GM23338 (cell line): Measurements from ENCODE around the gene PNPO. TPM values are rescaled to one million over a fixed set of nuclear protein-coding genes. Genes with fewer than 3 reads are reported as not detected.

Experiments used
- ATAC-seq: fragments of 200-7000 bp; cut with Tn5 transposase; 3 replicates; pipeline ENCODE4 v1.9.1; 2020
- DNase-seq: peaks from one replicate; pipeline ENCODE4 v3.0.0-alpha.2; 2015; ENCODE audit warnings: low spot score
- H2AFZ ChIP-seq: fragments of 200-600 bp; sonication (generic); 2 replicates; pipeline ENCODE4 v1.8.0; 2016; ENCODE audit warnings: antibody characterized with exemption, mild to moderate bottlenecking, moderate library complexity
- H3F3A ChIP-seq: fragments of 200-600 bp; sonication (generic); replicated peaks from 2 replicates; pipeline ENCODE4 v1.8.0; 2017; ENCODE audit warnings: antibody characterized with exemption, mixed run types, low read depth
- H3K27ac ChIP-seq: fragments of 200-600 bp; sonication (generic); 2 replicates; pipeline ENCODE4 v1.6.1; 2016; ENCODE audit warnings: low read depth
- H3K27me3 ChIP-seq: fragments of 200-600 bp; sonication (generic); 2 replicates; pipeline ENCODE4 v1.8.0; 2016; ENCODE audit warnings: mild to moderate bottlenecking, mixed run types, moderate library complexity; ENCODE audit not compliant: insufficient read depth
- H3K36me3 ChIP-seq: fragments of 200-600 bp; sonication (generic); 2 replicates; pipeline ENCODE4 v1.8.0; 2016; ENCODE audit warnings: mild to moderate bottlenecking; ENCODE audit not compliant: insufficient read depth
- H3K4me1 ChIP-seq: fragments of 200-600 bp; sonication (generic); 2 replicates; pipeline ENCODE4 v1.8.0; 2016; ENCODE audit warnings: mild to moderate bottlenecking, moderate library complexity; ENCODE audit not compliant: insufficient read depth
- H3K4me2 ChIP-seq: fragments of 200-600 bp; sonication (generic); 2 replicates; pipeline ENCODE4 v1.7.1; 2017; ENCODE audit warnings: mixed run types
- H3K4me3 ChIP-seq: fragments of 200-600 bp; sonication (generic); 2 replicates; pipeline ENCODE4 v1.6.1; 2016; ENCODE audit warnings: mixed run types
- H3K79me2 ChIP-seq: fragments of 200-600 bp; sonication (generic); replicated peaks from 2 replicates; pipeline ENCODE4 v1.8.0; 2017; ENCODE audit warnings: mild to moderate bottlenecking; ENCODE audit not compliant: insufficient read depth
- H3K9me2 ChIP-seq: fragments of 200-600 bp; sonication (generic); 2 replicates; pipeline ENCODE4 v1.8.0; 2017; ENCODE audit not compliant: insufficient read depth
- H4K20me1 ChIP-seq: fragments of 200-600 bp; sonication (generic); replicated peaks from 2 replicates; pipeline ENCODE4 v1.8.0; 2017; ENCODE audit warnings: mild to moderate bottlenecking; ENCODE audit not compliant: insufficient read depth
- H3K27ac Mint-ChIP-seq: 2 replicates; pipeline ENCODE4 v1.8.0; 2020; ENCODE audit warnings: inconsistent platforms, mild to moderate bottlenecking, moderate library complexity, mixed read lengths
- H3K27me3 Mint-ChIP-seq: 3 replicates; pipeline ENCODE4 v1.8.0; 2022; ENCODE audit warnings: low read depth, mild to moderate bottlenecking, moderate library complexity, mixed read lengths, inconsistent platforms; ENCODE audit not compliant: insufficient read depth, poor library complexity
- H3K36me3 Mint-ChIP-seq: 3 replicates; pipeline ENCODE4 v1.8.0; 2021; ENCODE audit warnings: low read depth, mild to moderate bottlenecking, inconsistent platforms, moderate library complexity, mixed read lengths
- H3K4me1 Mint-ChIP-seq: 3 replicates; pipeline ENCODE4 v1.8.0; 2020; ENCODE audit warnings: mild to moderate bottlenecking, inconsistent platforms, mixed read lengths
- H3K4me3 Mint-ChIP-seq: 3 replicates; pipeline ENCODE4 v1.8.0; 2021; ENCODE audit warnings: moderate library complexity, mild to moderate bottlenecking, inconsistent platforms, mixed read lengths
- H3K9me3 Mint-ChIP-seq: 3 replicates; pipeline ENCODE4 v1.8.0; 2020; ENCODE audit warnings: moderate library complexity, mild to moderate bottlenecking, inconsistent platforms, mixed read lengths
- ZNF331 ChIP-seq: fragments of 250-450 bp; sonication (Bioruptor Pico); IDR thresholded peaks from 2 replicates; pipeline ENCODE4 v1.5.0; 2020; ENCODE audit warnings: low read depth, mild to moderate bottlenecking, moderate library complexity
- polyA plus RNA-seq: library from polyadenylated mRNA; unstranded; fragments of >200 nt; fragmentation: Nextera tagmentation; extraction: Ambion mirVana; gene quantifications from 2 replicates; pipeline ENCODE4 v1.2.1, GENCODE V29; 2016
- total RNA-seq: library from RNA; depleted of rRNA; stranded (reverse); fragments of >200 nt; shearing (Covaris generic); gene quantifications from 2 replicates; pipeline ENCODE4 v1.2.3, GENCODE V29; 2014
- TF ChIP-seq, protein P1 (sequence below): IDR thresholded peaks from 2 replicates; pipeline ENCODE4 v1.6.1; 2016; ENCODE audit warnings: antibody characterized with exemption
- TF ChIP-seq, protein P2 (sequence below), 2 experiments: fragments of 200-600 bp in 1 of 2; sonication (generic) in 1 of 2; conservative IDR thresholded peaks; 2 replicates each; pipeline versions ENCODE4 v1.5.1 to v1.6.1; 2016 to 2017; ENCODE audit warnings: antibody characterized with exemption in 2 of 2, low read depth in 2 of 2, mild to moderate bottlenecking in 2 of 2, moderate library complexity in 1 of 2

Gene PNPO
- total and polyA plus RNA-seq, 2 experiments from 2014 or later = 5.0 to 12.7 TPM

DNA sequence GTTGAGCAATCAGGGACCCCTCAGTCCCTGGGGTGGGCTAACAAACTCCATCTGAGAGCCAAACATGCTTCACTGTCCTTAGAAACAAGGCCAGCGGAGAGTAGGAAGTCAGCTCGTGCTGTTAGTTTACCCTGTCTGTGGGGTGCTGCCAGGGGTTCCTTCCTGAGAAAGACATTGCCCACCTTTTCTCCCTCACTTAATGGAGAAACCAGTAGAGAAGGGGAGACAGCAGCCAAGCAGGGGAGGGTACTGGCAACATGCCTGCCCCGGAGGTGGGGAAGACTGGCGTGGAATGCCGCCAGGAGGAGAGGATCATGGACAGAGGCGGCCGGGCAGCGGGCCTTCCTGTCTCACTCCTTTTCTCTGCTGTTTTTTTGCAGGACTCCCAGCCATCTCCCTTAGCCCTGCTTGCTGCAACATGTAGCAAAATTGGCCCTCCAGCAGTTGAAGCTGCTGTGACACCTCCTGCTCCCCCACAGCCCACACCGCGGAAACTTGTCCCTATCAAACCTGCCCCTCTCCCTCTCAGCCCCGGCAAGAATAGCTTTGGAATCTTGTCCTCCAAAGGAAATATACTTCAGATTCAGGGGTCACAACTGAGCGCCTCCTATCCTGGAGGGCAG is 25.5 kb upstream of the PNPO start:
- Mint-ChIP-seq H3K4me3 (no peak overlapping the region), H3K36me3 (peaks cover 6% of the 10 kb centered on the region; the same call in 2 of the 3 replicates), H3K27ac (0 out of 2 replicates have a peak overlapping the region, but pooled peaks have one; percentile 13), H3K9me3 (no peaks in the 10 kb centered on the region), H3K27me3 (peaks cover 4% of the 10 kb centered on the region), H3K4me1 (no peaks in the 10 kb centered on the region; the same call in 2 of the 3 replicates)
- Histone ChIP-seq H3K79me2 (no peaks in the 10 kb centered on the region), H4K20me1 (no peaks in the 10 kb centered on the region; the same call in 1 of the 2 replicates), H3K4me3 (no peak overlapping the region), H3K4me2 (no peak overlapping the region), H3K27me3 (no peaks in the 10 kb centered on the region), H3F3A (no peaks in the 10 kb centered on the region; the same call in 1 of the 2 replicates), H3K4me1 (no peaks in the 10 kb centered on the region), H3K36me3 (no peaks in the 10 kb centered on the region), H3K27ac (no peak overlapping the region), H2AFZ (no peak overlapping the region), H3K9me2 (no peaks in the 10 kb centered on the region)
- TF ChIP-seq, protein P1, sequence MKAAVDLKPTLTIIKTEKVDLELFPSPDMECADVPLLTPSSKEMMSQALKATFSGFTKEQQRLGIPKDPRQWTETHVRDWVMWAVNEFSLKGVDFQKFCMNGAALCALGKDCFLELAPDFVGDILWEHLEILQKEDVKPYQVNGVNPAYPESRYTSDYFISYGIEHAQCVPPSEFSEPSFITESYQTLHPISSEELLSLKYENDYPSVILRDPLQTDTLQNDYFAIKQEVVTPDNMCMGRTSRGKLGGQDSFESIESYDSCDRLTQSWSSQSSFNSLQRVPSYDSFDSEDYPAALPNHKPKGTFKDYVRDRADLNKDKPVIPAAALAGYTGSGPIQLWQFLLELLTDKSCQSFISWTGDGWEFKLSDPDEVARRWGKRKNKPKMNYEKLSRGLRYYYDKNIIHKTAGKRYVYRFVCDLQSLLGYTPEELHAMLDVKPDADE = no peak
- DNase-seq (no peak), ATAC-seq (no peak)

DNA sequence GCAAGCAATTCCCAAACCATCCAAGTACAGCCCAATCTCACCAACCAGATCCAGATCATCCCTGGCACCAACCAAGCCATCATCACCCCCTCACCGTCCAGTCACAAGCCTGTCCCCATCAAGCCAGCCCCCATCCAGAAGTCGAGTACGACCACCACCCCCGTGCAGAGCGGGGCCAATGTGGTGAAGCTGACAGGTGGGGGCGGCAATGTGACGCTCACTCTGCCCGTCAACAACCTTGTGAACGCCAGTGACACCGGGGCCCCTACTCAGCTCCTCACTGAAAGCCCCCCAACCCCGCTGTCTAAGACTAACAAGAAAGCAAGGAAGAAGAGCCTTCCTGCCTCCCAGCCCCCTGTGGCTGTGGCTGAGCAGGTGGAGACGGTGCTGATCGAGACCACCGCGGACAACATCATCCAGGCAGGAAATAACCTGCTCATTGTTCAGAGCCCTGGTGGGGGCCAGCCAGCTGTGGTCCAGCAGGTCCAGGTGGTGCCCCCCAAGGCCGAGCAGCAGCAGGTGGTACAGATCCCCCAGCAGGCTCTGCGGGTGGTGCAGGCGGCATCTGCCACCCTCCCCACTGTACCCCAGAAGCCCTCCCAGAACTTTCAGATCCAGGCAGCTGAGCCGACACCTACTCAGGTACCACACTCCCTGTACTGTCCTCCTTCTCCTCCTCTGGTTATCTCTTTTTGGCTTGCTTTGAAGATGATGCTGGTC is 24.7 kb upstream of the PNPO start:
- peaks cover 6% of the 10 kb centered on the region; the same call in 2 of the 3 replicates for H3K36me3 Mint-ChIP-seq
- H3K9me2 ChIP-seq = no peaks in the 10 kb centered on the region
- no peak overlapping the region for H3K4me3 Mint-ChIP-seq
- H3K79me2 ChIP-seq = no peaks in the 10 kb centered on the region
- no peaks in the 10 kb centered on the region for H3K27me3 ChIP-seq
- H3K27ac ChIP-seq = no peak overlapping the region
- no peaks in the 10 kb centered on the region; the same call in 2 of the 3 replicates for H3K4me1 Mint-ChIP-seq
- DNase-seq (no peak), ATAC-seq (no peak)
- H3K27me3 Mint-ChIP-seq = peaks cover 4% of the 10 kb centered on the region
- H3K4me2 ChIP-seq = no peak overlapping the region
- H3K36me3 ChIP-seq = no peaks in the 10 kb centered on the region
- H3K9me3 Mint-ChIP-seq = no peaks in the 10 kb centered on the region
- no peaks in the 10 kb centered on the region for H3K4me1 ChIP-seq
- no peaks in the 10 kb centered on the region; the same call in 1 of the 2 replicates for H4K20me1 ChIP-seq
- H2AFZ ChIP-seq = no peak overlapping the region
- TF ChIP-seq, protein P1 = no peak
- TF ChIP-seq ZNF331 = no peak
- TF ChIP-seq, protein P2, sequence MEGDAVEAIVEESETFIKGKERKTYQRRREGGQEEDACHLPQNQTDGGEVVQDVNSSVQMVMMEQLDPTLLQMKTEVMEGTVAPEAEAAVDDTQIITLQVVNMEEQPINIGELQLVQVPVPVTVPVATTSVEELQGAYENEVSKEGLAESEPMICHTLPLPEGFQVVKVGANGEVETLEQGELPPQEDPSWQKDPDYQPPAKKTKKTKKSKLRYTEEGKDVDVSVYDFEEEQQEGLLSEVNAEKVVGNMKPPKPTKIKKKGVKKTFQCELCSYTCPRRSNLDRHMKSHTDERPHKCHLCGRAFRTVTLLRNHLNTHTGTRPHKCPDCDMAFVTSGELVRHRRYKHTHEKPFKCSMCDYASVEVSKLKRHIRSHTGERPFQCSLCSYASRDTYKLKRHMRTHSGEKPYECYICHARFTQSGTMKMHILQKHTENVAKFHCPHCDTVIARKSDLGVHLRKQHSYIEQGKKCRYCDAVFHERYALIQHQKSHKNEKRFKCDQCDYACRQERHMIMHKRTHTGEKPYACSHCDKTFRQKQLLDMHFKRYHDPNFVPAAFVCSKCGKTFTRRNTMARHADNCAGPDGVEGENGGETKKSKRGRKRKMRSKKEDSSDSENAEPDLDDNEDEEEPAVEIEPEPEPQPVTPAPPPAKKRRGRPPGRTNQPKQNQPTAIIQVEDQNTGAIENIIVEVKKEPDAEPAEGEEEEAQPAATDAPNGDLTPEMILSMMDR (conservative IDR thresholded peaks at IDR 0.05; ENCODE audit: low read depth in 2 of 2) = peak in 1 of 2 experiments; percentile 19; a peak in 1 of 4 replicates
- H3F3A ChIP-seq = no peaks in the 10 kb centered on the region; the same call in 1 of the 2 replicates
- no peak overlapping the region for H3K27ac Mint-ChIP-seq
- H3K4me3 ChIP-seq = no peak overlapping the region
